Measurements from ENCODE around the gene GRAMD4. TPM values are rescaled to one million over a fixed set of nuclear protein-coding genes. Genes with fewer than 3 reads are reported as not detected.
A peak's percentile ranks its signal among the peaks of the same experiment; 100 is the strongest.

GRAMD4 gene
- total RNA-seq, 1 donor from 2014 or later: 50.6 TPM

DNA sequence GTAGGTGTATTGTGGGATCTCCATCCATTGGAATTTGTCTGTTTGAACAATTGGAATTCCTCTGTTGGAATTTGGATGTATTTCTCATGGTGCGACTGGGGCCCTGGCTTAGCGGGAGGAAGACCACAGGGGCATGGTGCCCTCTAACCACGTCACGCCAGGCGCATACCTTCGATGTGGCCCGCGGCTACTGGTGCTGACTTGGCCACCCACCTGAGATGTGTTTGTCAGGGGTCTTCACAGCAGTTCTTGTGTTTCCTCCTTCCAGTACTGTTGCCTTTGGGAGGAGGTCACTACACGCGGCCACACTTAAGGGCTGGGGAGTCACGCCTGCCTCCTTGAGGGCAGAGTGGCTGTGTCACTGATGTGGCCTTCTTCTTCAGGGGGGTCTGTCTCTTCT is 36.6 kb upstream of the GRAMD4 start:
- no peak for DNase-seq (ENCODE audit: low read depth in 2 of 2)

DNA sequence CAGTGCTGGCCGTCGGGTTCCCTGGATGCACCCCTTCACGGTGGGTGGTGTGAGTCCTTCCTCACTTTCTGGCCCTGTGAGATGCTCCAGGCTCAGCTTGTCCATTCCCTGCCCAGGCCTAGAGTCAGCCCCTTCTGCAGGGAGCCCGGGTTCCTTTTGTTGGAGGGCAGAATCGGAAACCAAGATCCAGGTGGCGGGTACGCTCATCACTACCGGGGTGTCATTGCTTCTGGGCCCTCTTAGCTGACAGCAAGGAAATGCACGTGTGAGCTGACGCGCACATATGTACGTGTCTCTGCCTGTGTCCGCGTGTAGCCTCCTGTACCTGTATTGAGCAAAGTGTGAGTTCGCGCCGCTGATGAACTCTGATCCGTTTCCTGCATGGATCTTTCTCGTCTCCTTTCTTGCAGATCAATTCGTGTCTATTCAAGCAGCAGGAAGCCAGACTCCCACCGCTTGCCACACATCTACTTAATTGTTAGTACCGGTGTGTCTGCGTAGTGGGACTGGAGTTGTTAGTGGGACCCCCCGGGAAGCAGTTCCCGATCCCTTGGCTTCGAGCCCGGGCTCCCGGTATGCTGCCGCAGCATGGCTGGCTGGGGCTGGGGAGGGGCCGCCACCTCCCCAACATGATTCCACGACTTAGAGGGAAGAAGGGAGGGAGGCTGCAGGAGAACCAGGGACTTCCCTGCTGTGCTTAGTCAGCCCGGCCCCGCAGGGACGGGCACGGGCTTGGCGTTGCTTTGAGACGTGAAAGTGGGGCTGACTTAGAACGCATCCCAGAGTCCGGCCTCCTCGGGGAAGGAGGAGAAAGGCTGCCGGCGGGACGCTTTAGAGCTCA is 35.9 kb upstream of the GRAMD4 start:
- DNase-seq (ENCODE audit: low read depth in 2 of 2): no peak

DNA sequence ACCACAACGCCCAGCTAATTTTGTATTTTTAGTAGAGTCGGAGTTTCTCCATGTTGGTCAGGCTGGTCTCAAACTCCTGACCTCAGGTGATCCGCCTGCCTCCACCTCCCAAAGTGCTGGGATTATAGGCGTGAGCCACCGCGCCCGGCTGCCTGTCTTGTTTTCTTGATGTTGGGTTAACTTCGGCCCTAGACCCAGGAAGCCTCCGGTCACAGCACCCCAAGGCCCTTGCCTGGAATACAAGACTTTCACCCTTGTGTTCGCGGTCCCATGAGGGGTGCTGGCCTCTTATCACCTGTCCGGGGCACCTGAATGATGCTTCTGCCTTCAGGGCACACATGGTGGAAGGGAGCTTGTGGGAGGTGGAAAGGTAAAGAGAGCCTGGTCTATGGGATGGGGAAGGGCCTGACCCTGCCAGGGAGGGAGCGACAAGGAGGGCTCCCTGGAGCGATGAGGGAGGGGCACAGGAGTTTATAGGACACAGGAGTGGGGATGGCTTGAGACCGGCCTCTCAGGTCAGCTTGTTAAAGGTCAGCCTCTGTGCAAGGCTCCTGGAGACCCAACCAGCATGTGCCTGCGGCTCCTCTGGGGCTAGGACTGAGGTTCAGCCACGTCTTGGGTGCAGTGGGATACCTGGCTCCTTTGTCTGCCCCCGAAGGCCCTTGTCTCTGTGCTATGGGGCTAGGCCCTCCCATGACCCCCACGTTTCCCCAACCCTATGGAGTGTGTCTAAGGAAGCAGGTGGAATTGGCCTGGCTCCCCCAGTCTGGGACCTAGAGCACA is 34.7 kb upstream of the GRAMD4 start:
- no peak for DNase-seq (ENCODE audit: low read depth in 2 of 2)

DNA sequence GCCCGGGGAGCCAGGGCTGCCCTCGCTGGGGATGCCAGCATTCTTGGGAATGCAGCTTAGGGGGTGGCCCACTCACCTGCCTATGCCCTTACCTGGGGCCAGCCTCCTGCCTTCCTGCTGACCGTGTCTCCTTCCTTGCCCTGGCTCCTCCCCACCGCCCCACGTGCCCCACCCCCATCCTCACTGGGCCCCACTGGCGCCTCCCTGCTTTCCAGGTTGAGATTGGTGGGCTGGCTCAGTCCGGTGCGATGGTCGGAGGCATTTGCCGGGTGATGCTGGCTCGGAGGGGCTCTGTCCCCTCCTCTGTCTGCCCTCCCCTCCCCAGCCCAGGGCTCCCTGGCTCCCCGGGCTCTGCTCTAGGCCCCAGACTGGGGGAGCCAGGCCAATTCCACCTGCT is 34.1 kb upstream of the GRAMD4 start:
- no peak for DNase-seq (ENCODE audit: low read depth in 2 of 2)

DNA sequence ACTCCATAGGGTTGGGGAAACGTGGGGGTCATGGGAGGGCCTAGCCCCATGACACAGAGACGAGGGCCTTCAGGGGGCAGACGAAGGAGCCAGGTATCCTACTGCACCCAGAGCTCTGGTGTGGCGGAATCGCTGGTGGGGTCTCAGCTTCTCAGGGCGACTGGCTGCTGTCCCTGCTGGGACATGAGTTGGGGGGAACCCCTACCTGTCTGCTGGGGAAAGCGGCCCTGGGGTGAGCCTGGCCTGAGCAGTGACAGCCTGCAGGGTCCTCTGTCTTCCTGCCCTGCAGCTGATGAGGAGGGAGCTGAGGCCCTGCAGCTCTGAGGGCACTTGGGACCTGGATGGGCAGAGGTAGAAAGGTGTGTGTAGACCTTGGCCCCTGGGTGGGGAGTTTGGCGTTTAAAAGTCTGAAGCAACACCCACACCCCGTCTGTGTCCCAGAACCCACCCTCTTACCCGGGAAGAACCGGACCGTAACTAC is 33.6 kb upstream of the GRAMD4 start:
- DNase-seq (ENCODE audit: low read depth in 2 of 2): no peak

DNA sequence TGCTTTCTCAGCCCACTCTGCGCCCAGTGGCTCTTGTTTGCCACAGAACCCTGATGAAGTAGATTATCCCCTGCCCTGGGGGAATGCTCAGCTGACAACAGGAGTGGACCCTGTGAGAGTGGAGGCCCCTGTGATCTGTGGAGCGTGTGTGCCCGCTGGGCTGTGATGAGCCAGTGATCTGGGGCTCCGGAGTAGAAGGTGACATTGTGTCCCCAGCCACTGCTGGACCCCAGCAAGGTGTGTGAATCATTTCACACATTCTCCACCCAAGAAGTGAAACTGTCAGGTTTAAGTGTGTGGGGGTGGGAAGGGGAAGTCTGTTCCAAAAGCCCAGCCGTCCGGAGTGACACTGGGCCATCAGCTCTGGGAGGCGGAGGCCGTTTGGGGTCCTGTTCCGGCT is 33.1 kb upstream of the GRAMD4 start:
- DNase-seq (ENCODE audit: low read depth in 2 of 2): no peak

DNA sequence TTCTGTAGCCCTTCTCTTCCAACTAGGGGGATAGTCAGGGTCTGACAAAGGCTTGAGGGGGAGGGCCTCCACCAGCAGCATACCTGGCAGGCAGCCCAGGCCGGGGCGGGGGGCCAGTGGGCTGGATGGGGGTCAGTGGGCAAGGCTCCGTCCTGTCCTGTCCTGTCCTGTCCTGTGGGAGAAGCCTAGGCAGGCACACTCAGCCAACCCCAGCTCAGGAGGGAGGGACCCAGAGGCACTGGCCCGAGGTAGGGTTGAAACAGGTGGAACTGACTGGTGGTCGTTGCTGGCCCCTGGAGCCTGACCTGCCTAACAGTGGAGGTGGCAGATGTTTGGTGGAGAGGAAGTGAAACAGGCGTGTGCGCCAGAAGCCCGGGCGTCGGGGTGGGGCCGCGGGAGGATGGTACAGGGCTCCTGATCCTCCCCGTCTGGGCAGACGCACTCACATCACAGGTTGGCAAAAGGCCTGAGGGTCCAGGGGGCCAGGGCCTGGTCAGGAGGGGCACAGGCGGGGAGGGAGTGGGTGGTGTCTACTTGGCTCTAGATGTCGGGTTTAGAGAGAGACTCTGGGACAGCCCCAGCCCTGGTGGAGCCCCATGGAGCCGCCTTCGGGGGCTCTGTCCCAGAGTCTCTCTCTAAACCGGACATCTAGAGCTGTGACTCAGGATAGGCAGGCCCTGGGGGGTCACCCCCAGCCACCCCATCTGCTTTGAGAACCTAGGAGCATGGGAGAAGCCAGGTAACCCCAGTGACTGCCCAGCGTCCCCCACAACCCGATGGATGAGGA is 32.5 kb upstream of the GRAMD4 start:
- DNase-seq (ENCODE audit: low read depth in 2 of 2): peak in 1 of 2 donors; percentile 36

DNA sequence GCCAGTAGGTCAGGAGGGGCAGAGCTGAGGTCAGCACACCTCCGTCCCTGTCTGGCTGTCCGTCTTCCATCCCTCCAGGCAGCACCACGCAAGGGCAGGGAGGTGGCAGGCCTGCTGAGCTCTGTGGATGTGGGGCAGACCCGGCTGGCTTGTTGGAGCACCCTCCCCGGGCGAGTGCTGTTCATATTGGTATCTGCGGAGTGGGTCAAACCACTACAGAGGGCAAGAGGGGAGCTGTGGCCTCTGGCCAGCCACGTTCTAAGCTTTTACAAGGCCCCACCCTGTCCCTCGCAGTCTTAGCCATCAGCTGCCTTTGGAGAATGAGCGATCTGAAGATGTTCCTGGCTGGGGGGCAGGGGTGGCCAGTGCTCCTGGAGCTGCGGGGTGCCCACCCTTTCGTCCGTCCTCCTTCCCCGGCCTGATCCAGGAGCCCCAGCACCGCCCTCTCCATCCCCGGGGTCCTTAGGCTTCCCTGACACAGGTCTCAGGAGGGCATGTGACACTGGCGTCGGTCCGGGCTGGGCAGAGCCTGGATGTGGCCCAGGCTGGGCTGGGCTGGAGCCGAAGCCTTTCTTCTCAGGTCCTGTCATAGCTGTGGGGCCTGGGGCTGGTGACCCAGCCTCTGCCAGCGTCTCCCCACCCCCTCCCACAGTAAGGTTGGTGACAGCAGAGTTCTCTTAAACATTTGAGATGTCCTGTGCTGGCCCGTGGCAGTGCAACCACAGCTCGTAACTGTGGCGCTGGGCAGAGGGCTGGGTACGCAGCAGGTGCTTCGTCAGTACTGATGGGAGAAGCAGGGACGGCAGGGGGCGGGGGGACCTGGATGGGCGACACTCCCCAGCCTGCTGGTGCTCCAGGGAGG is 31.7 kb upstream of the GRAMD4 start:
- DNase-seq (ENCODE audit: low read depth in 2 of 2): no peak

DNA sequence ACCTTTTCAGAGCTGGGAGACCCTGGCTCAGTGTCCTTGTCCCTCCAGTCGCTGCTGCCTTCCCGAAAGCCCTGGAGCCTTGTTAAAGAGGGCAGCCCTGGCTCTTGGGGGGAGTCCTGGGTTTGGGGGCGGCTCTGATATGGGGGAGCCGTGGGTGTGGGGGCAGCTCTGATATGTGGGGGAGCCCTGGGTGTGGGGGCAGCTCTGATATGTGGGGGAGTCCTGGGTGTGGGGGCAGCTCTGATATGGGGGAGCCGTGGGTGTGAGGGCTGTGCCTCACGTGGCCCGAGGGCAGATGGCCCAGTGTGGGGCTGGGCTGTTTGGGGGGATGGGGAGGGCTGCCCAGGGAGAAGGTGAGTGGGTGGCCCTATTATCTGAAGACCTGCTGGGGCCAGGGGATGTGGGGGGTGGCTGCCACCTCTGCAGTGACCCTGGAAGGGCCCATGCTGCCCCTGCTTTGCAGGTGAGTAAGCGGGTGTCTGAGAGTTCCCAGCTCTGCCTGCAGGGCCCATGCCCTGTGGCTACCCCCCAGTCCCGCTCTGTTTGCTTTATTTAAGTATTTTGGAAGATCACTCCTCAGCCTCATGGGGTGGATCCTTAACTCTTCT is 30.9 kb upstream of the GRAMD4 start:
- no peak for DNase-seq (ENCODE audit: low read depth in 2 of 2)

DNA sequence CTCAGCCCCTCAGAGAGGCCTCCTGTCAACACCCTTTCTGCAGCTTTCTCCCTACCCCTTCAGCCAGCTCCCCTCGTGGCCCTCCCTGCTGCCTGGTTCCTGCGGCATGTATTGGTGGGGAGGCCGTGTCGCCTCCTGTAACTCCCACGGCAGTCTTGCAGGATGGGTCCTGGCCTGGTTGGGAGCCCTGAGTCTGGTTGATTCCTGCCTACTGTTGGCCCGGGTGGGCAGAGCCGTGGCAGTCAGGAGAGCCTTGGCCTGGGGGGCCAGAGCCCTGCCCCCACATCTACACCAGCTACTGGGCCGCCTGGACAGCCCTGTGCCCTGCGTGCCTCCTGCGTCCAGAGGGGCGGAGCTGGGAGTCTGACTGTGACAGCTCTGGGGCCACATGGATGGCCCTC is 30.3 kb upstream of the GRAMD4 start:
- no peak for DNase-seq (ENCODE audit: low read depth in 2 of 2)

DNA sequence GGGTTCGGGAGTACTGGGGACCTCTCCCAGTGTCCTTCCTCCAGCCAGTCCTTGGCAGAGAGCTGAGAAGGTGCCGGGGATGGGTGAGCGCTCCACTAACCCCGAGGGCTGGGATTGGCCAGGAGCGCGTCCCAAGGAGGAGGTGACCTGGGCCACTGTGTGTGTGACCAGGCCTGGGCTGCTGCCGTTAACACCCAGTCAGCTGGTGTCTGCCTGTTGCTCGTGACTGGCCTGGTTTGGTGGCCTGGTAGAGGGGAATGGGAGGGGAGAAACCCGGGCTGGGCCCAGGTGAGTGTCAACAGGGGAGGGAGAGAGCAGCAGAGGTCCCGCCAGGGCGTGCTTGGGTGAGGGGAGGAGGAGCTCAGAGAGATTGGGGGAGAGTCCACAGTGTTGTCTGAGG is 29.9 kb upstream of the GRAMD4 start:
- no peak for DNase-seq (ENCODE audit: low read depth in 2 of 2)

DNA sequence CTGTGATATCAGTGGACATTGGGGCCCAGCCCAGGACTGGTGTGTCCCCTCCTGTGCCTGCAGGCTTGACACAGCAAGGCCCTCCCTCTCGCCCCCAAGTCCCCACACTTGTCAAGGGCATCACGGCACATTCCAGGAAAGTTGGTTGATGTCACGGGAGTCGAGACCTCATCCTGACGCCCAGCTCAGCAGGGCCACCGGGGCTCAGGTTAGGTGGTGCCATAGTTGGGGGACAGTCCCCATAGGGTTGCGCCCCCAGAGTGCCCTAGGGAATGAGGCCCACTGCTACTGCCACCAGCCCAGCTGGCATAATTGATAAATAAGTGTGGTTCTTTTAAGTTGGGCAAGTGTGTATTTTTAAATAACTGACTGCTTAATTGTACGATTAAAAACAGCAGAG is 28.3 kb upstream of the GRAMD4 start:
- no peak for DNase-seq (ENCODE audit: low read depth in 2 of 2)

DNA sequence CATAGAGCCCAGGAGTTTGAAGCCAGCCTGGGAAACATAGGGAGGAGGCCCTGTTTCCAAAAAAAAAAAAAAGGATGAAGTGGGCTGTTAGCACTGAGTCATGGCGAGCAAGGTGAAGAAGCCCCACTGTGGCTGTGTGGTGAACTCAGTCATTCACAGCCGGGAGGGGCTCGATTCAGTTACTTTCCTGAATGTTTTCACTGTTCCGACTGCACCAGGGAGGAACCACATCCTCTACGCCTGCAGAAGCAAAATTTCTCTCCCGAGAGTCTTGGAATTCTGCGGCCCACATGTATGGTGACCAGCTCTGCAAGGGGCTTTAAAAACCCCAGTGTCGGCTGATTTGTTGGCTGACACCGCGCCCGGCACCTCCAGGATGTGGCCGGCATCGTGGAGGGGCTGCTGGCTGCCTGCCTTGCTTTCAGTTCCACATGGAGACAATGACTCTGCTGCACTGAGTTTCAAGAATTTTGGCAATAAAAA is 27.8 kb upstream of the GRAMD4 start:
- peak; percentile 37 to 66 for DNase-seq (ENCODE audit: low read depth in 2 of 2)

DNA sequence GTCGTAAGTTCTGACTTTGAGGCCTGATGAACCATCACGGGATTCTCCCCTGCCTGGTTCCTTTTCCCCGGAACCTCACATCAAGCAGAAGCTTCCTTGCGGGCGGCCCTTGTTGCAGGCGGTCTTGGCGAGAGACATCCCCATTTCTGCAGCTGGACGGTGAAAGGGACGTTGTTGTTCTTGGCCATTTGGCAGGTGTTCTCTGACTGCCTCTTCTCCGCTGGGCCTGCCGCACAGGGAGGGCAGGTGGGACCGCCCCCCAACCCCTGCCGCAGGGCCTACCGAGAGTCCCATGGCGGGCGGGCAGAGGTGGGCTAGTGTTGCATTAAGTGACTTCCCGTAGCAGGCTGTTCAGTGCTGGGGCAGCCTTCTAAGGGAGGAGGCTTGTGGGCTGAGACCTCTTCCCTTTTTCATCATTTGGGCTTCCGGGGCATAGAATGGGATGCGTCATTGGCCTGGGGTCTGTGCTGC is 26.9 kb upstream of the GRAMD4 start:
- no peak for DNase-seq (ENCODE audit: low read depth in 2 of 2)

DNA sequence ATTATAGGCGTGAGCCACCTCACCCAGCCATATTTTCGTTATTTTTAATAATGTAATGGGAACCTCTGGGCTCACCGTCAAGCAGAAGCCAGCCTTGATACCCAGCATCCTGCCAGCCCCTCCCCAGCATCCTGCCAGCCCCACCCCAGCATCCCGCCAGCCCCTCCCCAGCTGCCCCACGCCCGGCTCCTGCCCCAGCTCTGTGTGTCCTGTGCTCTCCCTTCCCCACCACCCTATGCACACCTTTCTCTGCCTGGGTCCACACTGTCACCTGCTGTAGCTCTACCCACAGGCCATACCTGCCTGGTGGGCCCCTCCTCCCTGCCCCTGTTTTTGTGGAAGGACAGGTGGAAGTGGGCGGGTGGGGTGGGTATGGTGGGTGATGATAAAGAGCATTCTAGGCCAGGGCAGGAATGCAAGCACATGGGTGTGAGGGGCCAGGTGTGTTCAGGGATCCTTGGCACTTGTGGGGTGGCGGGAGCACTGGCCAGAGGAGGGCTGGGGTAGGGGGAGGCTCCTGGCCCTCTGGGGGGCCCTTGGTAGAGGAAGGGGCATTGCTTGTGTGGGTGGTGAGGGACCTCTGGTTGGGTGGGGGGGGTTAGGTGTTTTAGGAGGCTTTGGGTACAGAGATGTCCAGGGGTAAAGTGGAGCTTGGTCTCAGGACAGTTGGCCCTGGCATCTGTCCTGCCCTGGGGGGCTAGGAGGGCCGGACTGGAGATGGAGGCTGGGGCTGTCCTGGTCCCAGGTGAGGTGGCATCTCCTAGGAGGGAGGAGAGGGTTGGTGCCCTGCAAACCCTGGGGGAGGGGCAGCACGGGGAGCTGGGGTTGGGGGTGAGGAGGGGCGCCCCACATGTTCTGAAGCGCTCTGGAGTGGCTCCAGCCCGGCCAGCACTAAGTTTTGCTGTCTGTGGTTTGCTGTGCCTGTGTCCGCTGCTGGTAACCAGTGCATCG is 25.9 kb upstream of the GRAMD4 start:
- DNase-seq (ENCODE audit: low read depth in 2 of 2): no peak

DNA sequence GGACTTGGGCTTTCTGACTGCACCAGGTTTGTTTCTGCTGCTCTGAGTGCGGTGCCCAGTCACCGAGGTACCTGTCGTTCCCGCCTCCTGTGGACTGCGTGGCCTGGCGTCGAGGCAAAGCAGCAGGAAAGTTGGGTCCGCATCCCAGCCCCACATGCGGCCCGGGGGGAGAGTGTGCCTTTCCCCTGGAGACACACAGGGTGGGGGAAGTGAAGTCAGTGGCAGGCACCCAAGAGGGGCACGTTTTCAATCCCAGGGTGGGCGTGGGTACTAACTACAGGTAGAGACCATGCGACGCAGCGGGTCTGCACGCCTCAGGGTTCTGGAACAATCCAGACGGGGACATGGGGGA is 25.3 kb upstream of the GRAMD4 start:
- DNase-seq (ENCODE audit: low read depth in 2 of 2): no peak

DNA sequence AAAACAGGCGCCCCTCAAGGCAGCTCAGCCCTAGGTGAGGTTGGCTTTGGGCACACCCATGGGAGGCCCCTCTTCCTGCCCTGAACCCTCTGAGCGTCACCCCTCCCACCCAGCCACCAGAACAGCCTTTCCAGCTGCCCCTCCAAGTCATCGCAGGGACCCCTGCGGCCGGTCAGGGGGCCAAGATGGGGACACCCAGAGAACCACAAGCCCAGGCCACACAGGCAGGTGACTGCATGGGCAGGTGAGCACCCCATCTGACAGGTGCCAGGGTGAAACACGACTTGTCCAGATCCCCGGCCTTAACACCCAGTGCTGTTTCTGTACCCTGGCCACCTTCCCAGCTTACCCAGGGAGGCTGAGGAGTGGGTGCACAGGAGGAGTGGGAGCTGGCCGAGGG is 24.6 kb upstream of the GRAMD4 start:
- DNase-seq (ENCODE audit: low read depth in 2 of 2): no peak

DNA sequence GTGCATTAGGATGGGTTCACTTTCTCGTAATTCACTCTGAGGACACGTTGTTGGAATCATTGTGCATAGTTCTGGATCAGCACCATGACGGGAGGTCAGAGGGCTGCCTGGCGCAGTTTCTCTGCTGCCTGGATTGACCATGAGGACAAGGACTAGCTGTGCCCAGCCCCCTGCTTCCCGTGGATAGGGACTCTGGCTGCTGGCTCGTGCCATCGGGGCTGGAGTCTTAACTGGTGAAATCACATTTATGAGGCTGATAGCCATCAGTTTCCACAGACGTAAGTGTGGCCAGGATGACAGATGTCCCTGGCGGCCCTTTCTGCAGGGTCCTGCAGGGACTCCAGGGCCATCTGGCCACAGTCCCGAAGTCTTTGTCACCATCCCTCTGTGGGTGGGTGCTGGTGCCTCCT is 24.1 kb upstream of the GRAMD4 start:
- peak in 1 of 2 donors; percentile 36 for DNase-seq (ENCODE audit: low read depth in 2 of 2)

DNA sequence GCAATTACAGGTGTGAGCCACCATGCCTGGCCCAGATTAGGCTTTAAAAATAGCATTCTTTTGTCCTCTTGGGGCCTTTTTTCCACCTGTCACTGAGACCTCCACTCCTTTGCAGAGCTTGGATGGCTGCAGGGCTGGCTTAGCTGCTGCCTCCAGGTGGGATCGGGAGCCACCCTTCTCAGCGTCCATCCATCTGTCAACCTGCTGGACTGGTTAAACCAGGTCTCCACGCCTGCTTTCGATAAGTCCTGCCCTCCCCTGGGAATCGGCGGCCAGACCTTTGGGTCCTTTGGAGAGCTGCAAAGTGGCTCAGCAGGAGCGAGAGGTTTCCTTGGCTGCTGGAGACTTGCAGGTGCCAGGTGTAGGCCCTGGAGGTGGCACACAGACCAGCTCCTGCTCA is 23.4 kb upstream of the GRAMD4 start:
- DNase-seq (ENCODE audit: low read depth in 2 of 2): no peak
